ENCODE data around the gene SEMA3C.

The SEMA3C gene

GRCh38 chr7:80816806-80817205, 102.0 kb downstream of the SEMA3C start:
- no peak overlapping the region for H3K27ac ChIP-seq
- no peak for TF ChIP-seq CTCF (conservative IDR thresholded peaks at IDR 0.05)

GRCh38 chr7:80815733-80816132, 103.1 kb downstream of the SEMA3C start:
- no peak overlapping the region for H3K27ac ChIP-seq
- no peak for TF ChIP-seq CTCF (conservative IDR thresholded peaks at IDR 0.05)

DNA sequence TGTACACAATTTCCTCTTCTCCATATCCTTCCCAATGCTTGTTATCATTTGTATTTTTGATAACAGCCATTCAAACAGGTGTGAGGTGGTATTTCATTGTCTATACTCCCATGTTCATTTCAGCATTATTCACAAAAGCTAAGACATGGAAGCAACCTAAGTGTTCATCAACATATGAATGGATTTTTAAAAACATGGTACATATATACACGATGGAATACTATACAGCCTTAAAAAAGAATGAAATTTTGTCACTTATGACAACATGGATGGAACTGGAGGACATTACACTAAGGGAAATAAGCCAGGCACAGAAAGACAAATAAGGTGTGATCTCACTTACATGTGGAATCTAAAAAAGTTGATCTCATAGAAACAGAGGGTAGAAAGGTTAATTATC, 109.3 kb downstream of the SEMA3C start:
- TF ChIP-seq CTCF (conservative IDR thresholded peaks at IDR 0.05): no peak
- H3K27ac ChIP-seq: no peak overlapping the region

GRCh38 chr7:80807166-80807900, 111.5 kb downstream of the SEMA3C start:
- TF ChIP-seq CTCF (conservative IDR thresholded peaks at IDR 0.05): no peak
- no peak overlapping the region for H3K27ac ChIP-seq

DNA sequence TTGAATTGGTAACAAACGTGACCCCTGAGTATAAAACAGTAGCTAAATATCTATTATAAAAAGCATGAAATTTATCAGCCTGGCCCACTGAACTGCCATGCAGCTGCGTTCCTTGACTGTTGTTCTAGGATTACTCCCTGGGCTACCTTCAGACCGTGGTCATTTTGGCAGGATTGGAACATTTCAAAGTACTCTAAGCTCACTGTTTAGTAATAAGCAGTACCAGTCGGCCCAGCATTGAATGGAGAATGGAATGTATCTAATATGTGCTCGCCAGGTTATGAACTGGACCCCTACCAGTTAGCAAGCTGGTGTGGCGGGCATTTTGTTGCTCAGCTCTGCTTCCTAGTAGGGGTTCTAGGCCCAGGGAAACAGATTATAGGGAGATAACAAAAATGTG, 112.2 kb downstream of the SEMA3C start:
- no peak overlapping the region for H3K27ac ChIP-seq

GRCh38 chr7:80804589-80804988, 114.3 kb downstream of the SEMA3C start:
- H3K27ac ChIP-seq: no peak overlapping the region
- no peak for TF ChIP-seq CTCF (conservative IDR thresholded peaks at IDR 0.05)

More for the DNA sequence above, 112.2 kb downstream of the SEMA3C start:
- TF ChIP-seq CTCF (conservative IDR thresholded peaks at IDR 0.05): no peak

- no peak for TF ChIP-seq CTCF (conservative IDR thresholded peaks at IDR 0.05)
- H3K27ac ChIP-seq: no peak overlapping the region
Measured at GRCh38 chr7:80802527-80802926, 116.3 kb downstream of the SEMA3C start.

Data from VCaP (cell line).